Measurements from ENCODE around the gene ACAP3. TPM values are rescaled to one million over a fixed set of nuclear protein-coding genes. Genes with fewer than 3 reads are reported as not detected.

Gene ACAP3
- total and polyA plus RNA-seq, 2 of the 4 experiments (the other 2 are of a cell fraction): 13.3 to 58.2 TPM

- H3K36me3 ChIP-seq (ENCODE audit: control insufficient read depth, insufficient read depth, low read length): peaks cover 41% of the 10 kb centered on the region
- no peak overlapping the region for H2BK120ac ChIP-seq (ENCODE audit: low read depth, low read length)
- ATAC-seq (ENCODE audit: low read depth): no peak
- no peak overlapping the region for H3K56ac ChIP-seq (ENCODE audit: extremely low read depth, insufficient read depth, low read length)
- no peak overlapping the region for H2AFZ ChIP-seq (replicated peaks; ENCODE audit: low read length, poor library complexity)
- no peak overlapping the region for H4K5ac ChIP-seq (ENCODE audit: low read depth, low read length)
- CTCF ChIA-PET: no interaction called here
- 96% methylated on average over 11 of the region's 35 CpGs; no CpG with 5 or more reads in 1 of the 2 experiments for WGBS, 2 experiments (ENCODE audit: extremely low coverage in 2 of 2, insufficient read length in 1 of 2)
- POLR2A ChIA-PET (ENCODE audit: unreplicated experiment): no interaction called here
- no peaks in the 10 kb centered on the region; the same call in 1 of the 2 replicates for H3K4me1 ChIP-seq (ENCODE audit: control insufficient read depth, insufficient read depth, low read length)
- H3K4ac ChIP-seq (ENCODE audit: low read depth, low read length): no peak overlapping the region
- no peak overlapping the region for H4K91ac ChIP-seq (ENCODE audit: insufficient read depth, low read depth, low read length)
- H3K9ac ChIP-seq (ENCODE audit: low read depth, low read length): no peak overlapping the region
- no peak for TF ChIP-seq RAD21 (IDR thresholded peaks at IDR 0.05; ENCODE audit: low read length)
- H4K20me1 ChIP-seq (ENCODE audit: insufficient read depth, low read length): peaks cover 30% of the 10 kb centered on the region
- H3K27me3 ChIP-seq (ENCODE audit: control insufficient read depth, insufficient read depth, low read length): no peaks in the 10 kb centered on the region
- no peak overlapping the region for H3K4me2 ChIP-seq (ENCODE audit: low read depth, low read length)
- DNase-seq: no peak
- H3K23ac ChIP-seq (ENCODE audit: low read depth, low read length): no peak overlapping the region
- H3K4me3 ChIP-seq (ENCODE audit: insufficient read depth, low read depth, low read length): no peak overlapping the region
- intact Hi-C loops (cut with micrococcal nuclease): no loop called here
- no peak overlapping the region for H3K14ac ChIP-seq (replicated peaks; ENCODE audit: low read depth, low read length)
- H2BK5ac ChIP-seq (ENCODE audit: low read depth, low read length, poor library complexity, severe bottlenecking): no peak overlapping the region
- H2BK20ac ChIP-seq (ENCODE audit: low read depth, low read length): no peak overlapping the region
- no peak overlapping the region for H2AK9ac ChIP-seq (replicated peaks; ENCODE audit: low read depth, low read length, poor library complexity)
- no peak overlapping the region for H4K8ac ChIP-seq (ENCODE audit: low read depth in 2 of 2, low read length in 2 of 2)
- H2AK5ac ChIP-seq (ENCODE audit: low read depth, low read length): no peak overlapping the region
- no peaks in the 10 kb centered on the region for H3K9me3 ChIP-seq (ENCODE audit: control insufficient read depth, insufficient read depth, low read length)
- in situ Hi-C loops (cut with MboI; ENCODE audit: low sequenced_read_pairs): no loop called here
- H2BK15ac ChIP-seq (ENCODE audit: low read depth, low read length): no peak overlapping the region
- dilution Hi-C loops (cut with HindIII; ENCODE audit: low sequenced_read_pairs, unreplicated experiment): no loop called here
- no peak overlapping the region for H3K18ac ChIP-seq (ENCODE audit: low read depth, low read length)
- H3K27ac ChIP-seq (ENCODE audit: insufficient read depth, low read length): no peak overlapping the region
- no peaks in the 10 kb centered on the region for H3K9me1 ChIP-seq (ENCODE audit: insufficient read depth, low read length)
- H3K79me1 ChIP-seq (ENCODE audit: low read depth in 1 of 2, low read length in 2 of 2): no peaks in the 10 kb centered on the region; a peak in 1 of 4 replicates
- BruUV-seq (replicated peaks): no TSS peak
Observed at GRCh38 chr1:1295154-1295923, 12.4 kb downstream of the ACAP3 start.
